Myocyte (in vitro differentiated cells): ENCODE measurements around the gene TRAF3IP1. TPM values are rescaled to one million over a fixed set of nuclear protein-coding genes. Genes with fewer than 3 reads are reported as not detected.

Experiments used
- DNase-seq: peaks from one replicate; pipeline ENCODE4 v3.0.0-alpha.2; 2012; ENCODE audit warnings: low read depth
- total RNA-seq: library from RNA; depleted of rRNA; stranded (reverse); fragments of >200 nt; gene quantifications from 2 replicates; pipeline ENCODE4 v1.2.3, GENCODE V29; 2014

Gene TRAF3IP1
- total RNA-seq, 1 donor from 2014 or later: 8.2 TPM

- DNase-seq: no peak
These were observed 123.9 kb downstream of the TRAF3IP1 start for GRCh38 chr2:238444242-238444641.

GRCh38 chr2:238445409-238446190, 125.3 kb downstream of the TRAF3IP1 start:
- no peak for DNase-seq

- no peak for DNase-seq
These were observed 126.1 kb downstream of the TRAF3IP1 start for GRCh38 chr2:238446371-238446770.

- DNase-seq: no peak
These were observed 128.0 kb downstream of the TRAF3IP1 start for GRCh38 chr2:238448031-238448955.

- DNase-seq: no peak
These were observed 128.9 kb downstream of the TRAF3IP1 start for GRCh38 chr2:238449241-238449640.

- no peak for DNase-seq
These were observed 129.6 kb downstream of the TRAF3IP1 start for GRCh38 chr2:238449909-238450417.

- DNase-seq: no peak
These were observed 130.1 kb downstream of the TRAF3IP1 start for GRCh38 chr2:238450440-238450861.

Other genes with a start within 250 kb of the TRAF3IP1 start
- 7.4 and 8.5 TPM in 2 replicates for gene ESPNL, start 220.2 kb upstream of the TRAF3IP1 start, total RNA-seq
- 59.5 and 61.3 TPM in 2 replicates for gene KLHL30, start 181.8 kb upstream of the TRAF3IP1 start, total RNA-seq
- gene ERFE, start 161.5 kb upstream of the TRAF3IP1 start, total RNA-seq: 8.5 and 10.1 TPM in 2 replicates
- gene ILKAP, start 116.8 kb upstream of the TRAF3IP1 start, total RNA-seq: 13.6 and 15.6 TPM in 2 replicates
- gene HES6, start 80.5 kb upstream of the TRAF3IP1 start, total RNA-seq: 289 and 488 TPM in 2 replicates
- gene PER2, start 31.9 kb upstream of the TRAF3IP1 start, total RNA-seq: 3.1 and 6.6 TPM in 2 replicates
- gene ASB1, start 106.4 kb downstream of the TRAF3IP1 start, total RNA-seq: 55.5 and 70.7 TPM in 2 replicates